NB4 (cell line): ENCODE results near the gene DSTN.
A peak's percentile ranks its signal among the peaks of the same experiment; 100 is the strongest.

ENCODE experiments used
- DNase-seq: peaks from one replicate; pipeline ENCODE4 v3.0.0; 2010; ENCODE audit warnings: low read depth
- H3K4me3 ChIP-seq: one replicate; pipeline ENCODE4 v1.5.1; 2011; ENCODE audit warnings: mild to moderate bottlenecking, low read depth, low read length, moderate library complexity
- MYC ChIP-seq: IDR thresholded peaks from 2 replicates; pipeline ENCODE4 v1.6.1; 2011; ENCODE audit warnings: low read depth, low read length
- POLR2A ChIP-seq: IDR thresholded peaks from 2 replicates; pipeline ENCODE4 v1.6.1; 2011; ENCODE audit warnings: mild to moderate bottlenecking; ENCODE audit not compliant: insufficient read length; ENCODE audit errors: extremely low read depth
- TF ChIP-seq, protein P1 (sequence below): IDR thresholded peaks from 2 replicates; pipeline ENCODE4 v1.6.1; 2011; ENCODE audit warnings: low read depth, low read length
- TF ChIP-seq, protein P2 (sequence below): IDR thresholded peaks from one replicate; pipeline ENCODE4 v1.5.1; 2012; ENCODE audit warnings: low read depth, low read length

DSTN gene

GRCh38 chr20:17625246-17626051 is 55.6 kb downstream of the DSTN start:
- TF ChIP-seq, protein P1, sequence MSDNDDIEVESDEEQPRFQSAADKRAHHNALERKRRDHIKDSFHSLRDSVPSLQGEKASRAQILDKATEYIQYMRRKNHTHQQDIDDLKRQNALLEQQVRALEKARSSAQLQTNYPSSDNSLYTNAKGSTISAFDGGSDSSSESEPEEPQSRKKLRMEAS: no peak
- no peak for TF ChIP-seq POLR2A
- TF ChIP-seq, protein P2, sequence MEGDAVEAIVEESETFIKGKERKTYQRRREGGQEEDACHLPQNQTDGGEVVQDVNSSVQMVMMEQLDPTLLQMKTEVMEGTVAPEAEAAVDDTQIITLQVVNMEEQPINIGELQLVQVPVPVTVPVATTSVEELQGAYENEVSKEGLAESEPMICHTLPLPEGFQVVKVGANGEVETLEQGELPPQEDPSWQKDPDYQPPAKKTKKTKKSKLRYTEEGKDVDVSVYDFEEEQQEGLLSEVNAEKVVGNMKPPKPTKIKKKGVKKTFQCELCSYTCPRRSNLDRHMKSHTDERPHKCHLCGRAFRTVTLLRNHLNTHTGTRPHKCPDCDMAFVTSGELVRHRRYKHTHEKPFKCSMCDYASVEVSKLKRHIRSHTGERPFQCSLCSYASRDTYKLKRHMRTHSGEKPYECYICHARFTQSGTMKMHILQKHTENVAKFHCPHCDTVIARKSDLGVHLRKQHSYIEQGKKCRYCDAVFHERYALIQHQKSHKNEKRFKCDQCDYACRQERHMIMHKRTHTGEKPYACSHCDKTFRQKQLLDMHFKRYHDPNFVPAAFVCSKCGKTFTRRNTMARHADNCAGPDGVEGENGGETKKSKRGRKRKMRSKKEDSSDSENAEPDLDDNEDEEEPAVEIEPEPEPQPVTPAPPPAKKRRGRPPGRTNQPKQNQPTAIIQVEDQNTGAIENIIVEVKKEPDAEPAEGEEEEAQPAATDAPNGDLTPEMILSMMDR: no peak
- no peak for TF ChIP-seq MYC
- DNase-seq: no peak
- no peak overlapping the region for H3K4me3 ChIP-seq

DNA sequence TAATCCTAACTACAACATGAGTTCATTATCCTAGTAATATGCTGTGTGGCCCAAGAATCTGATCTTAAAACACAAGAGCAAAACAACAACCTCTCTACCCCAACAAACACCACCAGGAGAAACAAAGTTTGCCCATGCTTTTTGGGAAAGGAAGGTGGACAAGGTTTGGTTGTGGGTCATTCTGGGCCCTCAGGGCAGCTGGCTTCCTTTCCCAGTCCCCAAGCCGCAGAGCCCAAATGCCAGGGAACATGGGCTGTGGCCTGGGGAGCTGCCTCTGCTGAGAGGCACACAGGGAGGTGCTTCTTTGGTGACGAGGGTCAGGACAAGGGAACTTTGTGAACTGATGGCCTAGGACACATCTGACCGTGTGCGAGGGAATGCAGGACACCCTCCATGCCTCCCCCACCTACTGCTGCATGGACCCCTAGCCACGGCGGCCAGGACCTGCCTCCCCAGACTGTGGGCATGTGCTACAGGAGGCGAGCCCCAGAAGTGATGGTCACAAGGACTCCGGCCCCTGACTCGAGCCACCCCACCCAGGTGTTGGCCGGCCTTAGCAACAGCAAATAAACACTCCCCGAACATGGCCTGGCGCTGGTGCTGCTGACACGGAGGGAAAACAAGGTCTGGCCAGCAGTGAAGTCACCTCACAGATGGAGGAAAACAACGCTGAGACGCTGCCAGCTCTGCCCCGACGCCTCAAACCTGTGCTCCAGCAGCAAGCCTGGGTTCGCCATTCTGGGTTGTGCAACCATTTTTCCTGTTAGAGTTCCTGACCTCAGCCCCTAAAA is 56.5 kb downstream of the DSTN start:
- TF ChIP-seq, protein P1: no peak
- no peak for TF ChIP-seq MYC
- TF ChIP-seq, protein P2: no peak
- no peak for TF ChIP-seq POLR2A
- DNase-seq: no peak
- H3K4me3 ChIP-seq: no peak overlapping the region

- no peak overlapping the region for H3K4me3 ChIP-seq
- TF ChIP-seq POLR2A (no peak), MYC (peak; percentile 86)
- TF ChIP-seq, protein P1: peak; percentile 90
- peak; percentile 92 for DNase-seq
Observed at GRCh38 chr20:17627101-17627955, 57.5 kb downstream of the DSTN start.

DNA sequence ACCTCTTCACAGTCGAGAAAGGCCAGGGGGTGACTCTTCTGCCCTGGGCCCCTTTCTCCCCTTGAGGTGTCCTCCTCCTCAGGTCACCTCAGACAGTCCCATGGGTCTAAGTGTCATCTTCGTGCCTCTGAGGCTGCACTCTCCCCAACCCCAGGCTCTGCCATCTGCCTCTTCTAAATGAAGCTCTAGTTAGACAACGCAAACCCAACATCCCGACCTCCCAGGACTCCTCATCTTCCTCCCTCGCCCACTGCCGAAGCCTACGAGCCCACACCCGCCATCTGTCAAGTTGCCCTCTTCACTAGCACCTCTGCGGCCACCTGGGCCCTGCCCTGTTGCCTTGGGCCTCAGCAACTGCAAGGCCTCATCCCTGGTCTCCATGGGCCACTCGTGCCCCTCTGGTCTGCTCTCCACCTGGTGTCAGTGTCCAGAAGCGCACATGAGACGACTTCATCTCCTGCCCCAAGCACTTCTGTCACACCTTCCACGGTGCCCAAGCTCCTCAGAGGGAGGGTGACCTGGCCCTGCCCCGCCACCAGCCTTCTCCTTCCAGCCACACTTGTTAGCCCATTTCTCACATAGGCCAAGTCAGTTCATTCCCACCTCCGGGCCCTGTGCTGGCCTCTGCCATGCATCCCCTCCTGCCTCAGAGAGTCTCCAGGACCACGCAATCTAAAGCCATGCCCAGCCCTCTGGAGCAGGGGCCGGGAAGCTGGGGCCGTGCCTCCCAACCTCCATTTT is 58.4 kb downstream of the DSTN start:
- TF ChIP-seq, protein P1: no peak
- TF ChIP-seq, protein P2: no peak
- TF ChIP-seq POLR2A (no peak), MYC (no peak)
- H3K4me3 ChIP-seq: no peak overlapping the region
- DNase-seq: no peak

- no peak overlapping the region for H3K4me3 ChIP-seq
- no peak for DNase-seq
- TF ChIP-seq POLR2A: no peak
- TF ChIP-seq, protein P2: no peak
- TF ChIP-seq, protein P1: no peak
- no peak for TF ChIP-seq MYC
Observed at GRCh38 chr20:17629025-17629424, 59.1 kb downstream of the DSTN start.
